ENCODE data around the gene PIERCE2.
"Not testable (repeated sequence)": the region's sequence is repeated elsewhere in the genome, so short reads cannot be mapped to it uniquely, and the experiment has no call there.

GRCh38 chr15:55408976-55409375, 681 bp downstream of the PIERCE2 start:
- not testable (repeated sequence) for TF ChIP-seq CTCF (IDR thresholded peaks at IDR 0.05; ENCODE audit: extremely low read depth in 1 of 2, insufficient read depth in 1 of 2, low read depth in 1 of 2, low read length in 2 of 2); EZH2 (IDR thresholded peaks at IDR 0.05; ENCODE audit: borderline replicate concordance, low read depth, low read length, severe bottlenecking); FOS (IDR thresholded peaks at IDR 0.05; ENCODE audit: borderline replicate concordance, insufficient read depth, low read length); POLR2AphosphoS5 (IDR thresholded peaks at IDR 0.05; ENCODE audit: insufficient read depth, low read depth, low read length); MYC (IDR thresholded peaks at IDR 0.05; ENCODE audit: low read depth, low read length); POLR2A (IDR thresholded peaks at IDR 0.05; ENCODE audit: low read depth, low read length)
